B cell (primary cell): ENCODE results near the gene TSPAN18. TPM values are rescaled to one million over a fixed set of nuclear protein-coding genes. Genes with fewer than 3 reads are reported as not detected.

Experiments
- ATAC-seq: fragments of 200-7000 bp; cut with Tn5 transposase; one replicate; pipeline ENCODE4 v1.10.0; 2021; ENCODE audit warnings: low read depth, mild to moderate bottlenecking, moderate number of reproducible peaks, moderate library complexity
- CTCF ChIA-PET: fragments of 350-600 bp; sonication (Branson Sonifier 250); formaldehyde crosslinking; loops from one replicate; lab custom pipeline; 2021; ENCODE audit warnings: antibody characterized with exemption, inconsistent platforms; lab: Charles Lee
- POLR2A ChIA-PET: fragments of 350-600 bp; sonication (Branson Sonifier 250); formaldehyde crosslinking; loops from one replicate; lab custom pipeline; 2021; ENCODE audit warnings: antibody characterized with exemption; lab: Charles Lee
- DNase-seq: peaks from one replicate; pipeline ENCODE4 v3.0.0; 2013
- H2AFZ ChIP-seq: 2 replicates; pipeline ENCODE4 v1.6.1; 2012; ENCODE audit warnings: mild to moderate bottlenecking, low read depth, low read length; ENCODE audit not compliant: insufficient read depth, poor library complexity, severe bottlenecking
- H3K27ac ChIP-seq, 2 donors: 1 replicate in 1 of 2; 2 replicates in 1 of 2; pipeline ENCODE4 v1.5.1; 2012 to 2013; ENCODE audit warnings: low read length in 2 of 2, mild to moderate bottlenecking in 2 of 2, moderate library complexity in 1 of 2
- H3K27me3 ChIP-seq, 4 experiments: fragments of 200-600 bp in 1 of 4; sonication (generic) in 1 of 4; replicated peaks in 1 of 4; 1 replicate in 2 of 4; 2 replicates in 2 of 4; pipeline versions ENCODE4 v1.6.1 to v1.7.0; 2013 to 2016; ENCODE audit warnings: low read length in 3 of 4, mild to moderate bottlenecking in 2 of 4, mixed read lengths in 1 of 4, moderate library complexity in 1 of 4; ENCODE audit not compliant: insufficient read depth in 4 of 4, control insufficient read depth in 3 of 4; ENCODE audit errors: control extremely low read depth in 1 of 4
- H3K36me3 ChIP-seq, 2 experiments: replicated peaks in 1 of 2; 1 replicate in 1 of 2; 2 replicates in 1 of 2; pipeline versions ENCODE4 v1.6.1 to v1.7.1; 2013; ENCODE audit warnings: low read length in 1 of 2; ENCODE audit not compliant: insufficient read depth in 2 of 2, control insufficient read depth in 1 of 2; ENCODE audit errors: control extremely low read depth in 1 of 2, extremely low read depth in 1 of 2
- H3K4me1 ChIP-seq, 2 donors: fragments of 200-600 bp in 1 of 2; sonication (generic) in 1 of 2; 1 replicate in 1 of 2; 2 replicates in 1 of 2; pipeline versions ENCODE4 v1.5.1 to v1.6.1; 2013 to 2017; ENCODE audit warnings: low read length in 2 of 2; ENCODE audit not compliant: control insufficient read depth in 2 of 2, insufficient read depth in 2 of 2
- H3K4me2 ChIP-seq: replicated peaks from 2 replicates; pipeline ENCODE3; 2012; ENCODE audit warnings: mild to moderate bottlenecking, low read depth, low read length; ENCODE audit not compliant: poor library complexity, severe bottlenecking
- H3K4me3 ChIP-seq, 5 experiments: fragments of 200-600 bp in 1 of 5; sonication (generic) in 1 of 5; 1 replicate in 3 of 5; 2 replicates in 2 of 5; pipeline versions ENCODE4 v1.5.1 to v1.7.0; 2011 to 2016; ENCODE audit warnings: low read length in 4 of 5, mild to moderate bottlenecking in 4 of 5, low read depth in 2 of 5, control low read depth in 1 of 5, moderate library complexity in 1 of 5; ENCODE audit not compliant: insufficient read depth in 1 of 5; ENCODE audit errors: control extremely low read depth in 1 of 5, extremely low read depth in 1 of 5
- H3K79me2 ChIP-seq: fragments of 200-600 bp; sonication (generic); one replicate; pipeline ENCODE4 v1.6.0; 2016; ENCODE audit warnings: low read length; ENCODE audit not compliant: control insufficient read depth, insufficient read depth
- H3K9ac ChIP-seq: fragments of 200-600 bp; sonication (generic); 2 replicates; pipeline ENCODE4 v1.6.1; 2017; ENCODE audit warnings: mild to moderate bottlenecking, low read length, moderate library complexity
- H3K9me3 ChIP-seq, 3 donors: one replicate each; pipeline versions ENCODE4 v1.6.1 to v1.7.1; 2013; ENCODE audit warnings: low read length in 2 of 3; ENCODE audit not compliant: control insufficient read depth in 2 of 3, insufficient read depth in 1 of 3; ENCODE audit errors: control extremely low read depth in 1 of 3
- H4K20me1 ChIP-seq: 2 replicates; pipeline ENCODE4 v1.6.0; 2012; ENCODE audit warnings: mild to moderate bottlenecking, low read length; ENCODE audit not compliant: insufficient read depth, control insufficient read depth, poor library complexity, severe bottlenecking
- H3K27ac Mint-ChIP-seq: one replicate; pipeline ENCODE4 v1.8.0; 2021; ENCODE audit warnings: mixed read lengths
- H3K27me3 Mint-ChIP-seq: one replicate; pipeline ENCODE4 v1.8.0; 2021; ENCODE audit warnings: mixed read lengths
- H3K4me1 Mint-ChIP-seq: one replicate; pipeline ENCODE4 v1.8.0; 2021; ENCODE audit warnings: mixed read lengths
- H3K4me3 Mint-ChIP-seq: one replicate; pipeline ENCODE4 v1.8.0; 2021; ENCODE audit warnings: mixed read lengths
- H3K9me3 Mint-ChIP-seq: one replicate; pipeline ENCODE4 v1.8.0; 2022; ENCODE audit warnings: mixed read lengths; ENCODE audit not compliant: insufficient read depth
- EZH2 ChIP-seq: IDR thresholded peaks from 2 replicates; pipeline ENCODE4 v1.6.1; 2012; ENCODE audit warnings: borderline replicate concordance, low read depth, mild to moderate bottlenecking, moderate library complexity, low read length; ENCODE audit not compliant: insufficient read depth, poor library complexity, severe bottlenecking
- WGBS: methylation state at CpG from one replicate; pipeline ENCODE4 v1.1.5; 2013; ENCODE audit warnings: missing lambda C conversion rate; ENCODE audit not compliant: insufficient coverage; 5-methylcytosine and 5-hydroxymethylcytosine counted together
- intact Hi-C: fragments of 100-400 bp; cut with micrococcal nuclease; formaldehyde crosslinking; loops from one replicate; pipeline ENCODE4 v1.10.0; 2022
- polyA plus RNA-seq: library from polyadenylated mRNA; depleted of rRNA; stranded (reverse); fragments of >200 nt; gene quantifications from 2 replicates; pipeline ENCODE4 v1.2.3, GENCODE V29; 2012
- total RNA-seq, 2 donors: library from RNA; stranded (reverse); fragments of 120-200 nt in 1 of 2; gene quantifications; 1 replicate in 1 of 2; 2 replicates in 1 of 2; pipeline versions ENCODE4 v1.2.3 to v1.2.4, GENCODE V29; 2013 to 2022
- TF ChIP-seq, protein P1 (sequence below): fragments of 200-600 bp; IDR thresholded peaks from one replicate; pipeline ENCODE4 v1.8.0; 2022; ENCODE audit warnings: antibody characterized with exemption, mild to moderate bottlenecking

Gene TSPAN18
- total and polyA plus RNA-seq, 2 donors (not counting 1 experiment from before 2014, with no cell fraction given): 0.75 to 2.0 TPM

DNA sequence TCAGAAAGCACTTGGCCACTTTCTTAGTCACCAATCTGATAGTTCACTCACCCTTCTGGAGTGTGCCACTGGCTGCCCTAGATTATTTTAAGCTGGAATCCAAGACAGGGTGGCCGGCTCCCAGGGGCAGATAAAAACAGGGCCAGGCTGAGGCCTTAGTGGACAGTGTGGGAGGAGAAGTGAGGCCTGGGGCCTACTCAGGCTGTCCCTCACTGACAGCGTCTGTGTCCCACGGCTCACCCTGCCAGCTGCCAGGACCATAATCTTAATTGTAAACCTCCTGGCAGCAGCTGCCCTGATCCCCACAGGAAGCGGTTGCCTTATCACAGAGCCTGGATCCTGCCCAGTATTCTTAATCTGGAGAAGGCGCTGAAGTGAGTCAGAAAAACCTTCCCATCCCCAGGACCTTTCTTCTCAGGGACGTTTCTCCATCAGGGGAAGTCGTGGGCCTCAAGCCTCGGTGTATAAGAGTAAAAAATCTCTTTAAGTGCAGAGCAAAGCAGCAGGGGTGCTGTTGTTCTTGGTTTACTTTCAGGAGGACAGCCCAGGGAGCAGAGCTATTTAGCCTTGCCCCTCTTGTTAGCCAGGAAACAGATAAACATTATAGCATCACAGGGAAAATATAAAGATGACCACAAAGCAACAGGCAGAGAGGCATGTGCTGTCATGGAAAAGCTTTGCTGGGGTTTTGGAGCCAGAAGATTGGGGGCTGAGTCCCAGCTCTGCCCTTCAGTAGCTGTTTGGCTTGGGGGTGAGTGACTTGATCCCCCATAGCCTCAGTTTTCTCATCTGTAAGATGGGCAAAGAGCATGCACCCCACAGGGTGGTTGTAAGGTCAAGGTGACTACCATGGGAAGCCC lies 39.6 kb downstream of the TSPAN18 start:
- H3K9me3 Mint-ChIP-seq: no peaks in the 10 kb centered on the region
- H3K4me2 ChIP-seq: no peak overlapping the region
- H3K27ac Mint-ChIP-seq: no peak overlapping the region
- intact Hi-C loops: no loop called here
- DNase-seq (no peak), ATAC-seq (no peak)
- H2AFZ ChIP-seq: no peak overlapping the region
- CTCF ChIA-PET: interaction anchor here (1.5 to 2.8 kb wide), 2 partner anchors 10 to 11 kb away, joined by 5 to 14 read pairs; no protein-coding TSS in a partner anchor
- no peak for TF ChIP-seq EZH2
- TF ChIP-seq, protein P1, sequence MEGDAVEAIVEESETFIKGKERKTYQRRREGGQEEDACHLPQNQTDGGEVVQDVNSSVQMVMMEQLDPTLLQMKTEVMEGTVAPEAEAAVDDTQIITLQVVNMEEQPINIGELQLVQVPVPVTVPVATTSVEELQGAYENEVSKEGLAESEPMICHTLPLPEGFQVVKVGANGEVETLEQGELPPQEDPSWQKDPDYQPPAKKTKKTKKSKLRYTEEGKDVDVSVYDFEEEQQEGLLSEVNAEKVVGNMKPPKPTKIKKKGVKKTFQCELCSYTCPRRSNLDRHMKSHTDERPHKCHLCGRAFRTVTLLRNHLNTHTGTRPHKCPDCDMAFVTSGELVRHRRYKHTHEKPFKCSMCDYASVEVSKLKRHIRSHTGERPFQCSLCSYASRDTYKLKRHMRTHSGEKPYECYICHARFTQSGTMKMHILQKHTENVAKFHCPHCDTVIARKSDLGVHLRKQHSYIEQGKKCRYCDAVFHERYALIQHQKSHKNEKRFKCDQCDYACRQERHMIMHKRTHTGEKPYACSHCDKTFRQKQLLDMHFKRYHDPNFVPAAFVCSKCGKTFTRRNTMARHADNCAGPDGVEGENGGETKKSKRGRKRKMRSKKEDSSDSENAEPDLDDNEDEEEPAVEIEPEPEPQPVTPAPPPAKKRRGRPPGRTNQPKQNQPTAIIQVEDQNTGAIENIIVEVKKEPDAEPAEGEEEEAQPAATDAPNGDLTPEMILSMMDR: no peak
- 60% methylated on average over 5 of the region's 8 CpGs for WGBS
- no peak overlapping the region for H3K27ac ChIP-seq
- no peak overlapping the region for H3K4me3 ChIP-seq
- no peaks in the 10 kb centered on the region for H3K79me2 ChIP-seq
- H3K4me1 ChIP-seq: no peaks in the 10 kb centered on the region
- no peak overlapping the region for H3K4me3 Mint-ChIP-seq
- H3K9ac ChIP-seq: no peak overlapping the region
- no peaks in the 10 kb centered on the region for H4K20me1 ChIP-seq
- no peaks in the 10 kb centered on the region for H3K36me3 ChIP-seq
- H3K9me3 ChIP-seq: no peaks in the 10 kb centered on the region
- H3K27me3 ChIP-seq: peaks cover 0 to 4% (median 0%) of the 10 kb centered on the region in 4 experiments
- H3K27me3 Mint-ChIP-seq: no peaks in the 10 kb centered on the region
- POLR2A ChIA-PET: no interaction called here
- H3K4me1 Mint-ChIP-seq: no peaks in the 10 kb centered on the region

DNA sequence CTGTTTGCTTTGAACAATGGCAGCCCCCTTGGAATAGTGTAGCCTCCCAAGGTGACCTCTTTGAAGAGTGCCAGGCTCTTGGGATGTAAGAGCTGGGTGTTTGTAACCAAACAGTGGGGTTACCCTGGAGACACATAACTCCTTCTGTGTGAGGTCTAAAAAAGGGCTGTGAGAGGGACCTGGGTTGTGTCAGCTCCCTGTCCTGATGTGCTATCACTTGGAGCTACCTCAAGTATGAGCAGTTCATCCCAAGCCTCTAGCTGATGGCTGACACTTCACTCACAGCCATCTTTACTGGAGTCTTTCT lies 40.2 kb downstream of the TSPAN18 start:
- H3K4me3 Mint-ChIP-seq: no peak overlapping the region
- POLR2A ChIA-PET: no interaction called here
- H3K4me3 ChIP-seq: no peak overlapping the region
- no peak overlapping the region for H3K27ac Mint-ChIP-seq
- no peak overlapping the region for H2AFZ ChIP-seq
- no peaks in the 10 kb centered on the region for H3K27me3 Mint-ChIP-seq
- H3K79me2 ChIP-seq: no peaks in the 10 kb centered on the region
- H4K20me1 ChIP-seq: no peaks in the 10 kb centered on the region
- intact Hi-C loops: no loop called here
- CTCF ChIA-PET: interaction anchor here (1.5 to 2.8 kb wide), 2 partner anchors 10 kb away, joined by 5 to 14 read pairs; no protein-coding TSS in a partner anchor
- H3K4me2 ChIP-seq: no peak overlapping the region
- DNase-seq (no peak), ATAC-seq (no peak)
- TF ChIP-seq EZH2: no peak
- no peaks in the 10 kb centered on the region for H3K9me3 Mint-ChIP-seq
- H3K27ac ChIP-seq: no peak overlapping the region
- no peaks in the 10 kb centered on the region for H3K4me1 Mint-ChIP-seq
- no peaks in the 10 kb centered on the region for H3K4me1 ChIP-seq
- no peaks in the 10 kb centered on the region for H3K9me3 ChIP-seq
- H3K36me3 ChIP-seq: no peaks in the 10 kb centered on the region
- H3K27me3 ChIP-seq: peaks cover 0 to 4% (median 0%) of the 10 kb centered on the region in 4 experiments
- no peak overlapping the region for H3K9ac ChIP-seq
